Measurements from ENCODE around the gene FBXL7. TPM values are rescaled to one million over a fixed set of nuclear protein-coding genes. Genes with fewer than 3 reads are reported as not detected.
A peak's percentile ranks its signal among the peaks of the same experiment; 100 is the strongest.

FBXL7 gene
- total and polyA plus RNA-seq, 2 experiments from 2014 or later = 4.5 to 15.2 TPM

DNA sequence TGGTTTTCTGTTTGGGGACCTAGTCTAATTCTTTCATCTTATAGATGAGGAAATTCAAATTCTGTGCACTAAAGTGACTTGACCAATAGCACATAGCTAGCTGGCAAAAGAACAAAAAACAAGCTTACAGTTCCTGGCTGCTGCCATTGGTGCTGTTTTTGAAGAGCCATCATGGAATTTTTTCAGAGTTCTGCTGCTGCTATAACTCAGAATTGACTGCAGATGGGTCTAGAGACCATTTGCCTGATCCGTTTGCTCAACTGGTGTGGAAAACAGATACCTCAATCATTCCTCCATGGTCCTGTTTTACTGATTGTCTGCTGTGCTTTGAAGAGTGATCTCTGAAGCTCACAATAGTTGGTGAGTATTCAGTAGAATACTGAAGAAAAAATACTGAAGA is 15.2 kb downstream of the FBXL7 start:
- peaks cover 5% of the 10 kb centered on the region for H3K9me2 ChIP-seq (ENCODE audit: insufficient read depth)
- peaks cover 11% of the 10 kb centered on the region; the same call in 1 of the 3 replicates for H3K36me3 Mint-ChIP-seq (ENCODE audit: low read depth)
- peaks cover 8% of the 10 kb centered on the region; the same call in 1 of the 2 replicates for H4K20me1 ChIP-seq (replicated peaks; ENCODE audit: insufficient read depth)
- no peak overlapping the region for H3K4me3 Mint-ChIP-seq
- H3K4me2 ChIP-seq = no peak overlapping the region
- no peak overlapping the region for H3K27ac ChIP-seq (ENCODE audit: low read depth)
- DNase-seq (ENCODE audit: low spot score) (no peak), ATAC-seq (no peak)
- no peak overlapping the region for H3K27ac Mint-ChIP-seq
- H3K4me1 Mint-ChIP-seq = peaks cover 22% of the 10 kb centered on the region
- H3K27me3 Mint-ChIP-seq (ENCODE audit: insufficient read depth, low read depth, poor library complexity) = peaks cover 2% of the 10 kb centered on the region
- no peak overlapping the region for H2AFZ ChIP-seq
- no peak for TF ChIP-seq ZNF331 (CRISPR knock-in tag; IDR thresholded peaks at IDR 0.05; ENCODE audit: low read depth)
- TF ChIP-seq, protein P1, sequence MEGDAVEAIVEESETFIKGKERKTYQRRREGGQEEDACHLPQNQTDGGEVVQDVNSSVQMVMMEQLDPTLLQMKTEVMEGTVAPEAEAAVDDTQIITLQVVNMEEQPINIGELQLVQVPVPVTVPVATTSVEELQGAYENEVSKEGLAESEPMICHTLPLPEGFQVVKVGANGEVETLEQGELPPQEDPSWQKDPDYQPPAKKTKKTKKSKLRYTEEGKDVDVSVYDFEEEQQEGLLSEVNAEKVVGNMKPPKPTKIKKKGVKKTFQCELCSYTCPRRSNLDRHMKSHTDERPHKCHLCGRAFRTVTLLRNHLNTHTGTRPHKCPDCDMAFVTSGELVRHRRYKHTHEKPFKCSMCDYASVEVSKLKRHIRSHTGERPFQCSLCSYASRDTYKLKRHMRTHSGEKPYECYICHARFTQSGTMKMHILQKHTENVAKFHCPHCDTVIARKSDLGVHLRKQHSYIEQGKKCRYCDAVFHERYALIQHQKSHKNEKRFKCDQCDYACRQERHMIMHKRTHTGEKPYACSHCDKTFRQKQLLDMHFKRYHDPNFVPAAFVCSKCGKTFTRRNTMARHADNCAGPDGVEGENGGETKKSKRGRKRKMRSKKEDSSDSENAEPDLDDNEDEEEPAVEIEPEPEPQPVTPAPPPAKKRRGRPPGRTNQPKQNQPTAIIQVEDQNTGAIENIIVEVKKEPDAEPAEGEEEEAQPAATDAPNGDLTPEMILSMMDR (conservative IDR thresholded peaks at IDR 0.05; ENCODE audit: low read depth in 2 of 2) = peak in 1 of 2 experiments; percentile 27; a peak in 1 of 4 replicates
- peaks cover 24% of the 10 kb centered on the region for H3K4me1 ChIP-seq (ENCODE audit: insufficient read depth)
- peaks cover 86% of the 10 kb centered on the region for H3K79me2 ChIP-seq (replicated peaks; ENCODE audit: insufficient read depth)
- H3F3A ChIP-seq (replicated peaks; ENCODE audit: low read depth) = no peaks in the 10 kb centered on the region
- H3K4me3 ChIP-seq = no peak overlapping the region
- no peaks in the 10 kb centered on the region for H3K36me3 ChIP-seq (ENCODE audit: insufficient read depth)
- no peaks in the 10 kb centered on the region for H3K27me3 ChIP-seq (ENCODE audit: insufficient read depth)
- no peaks in the 10 kb centered on the region for H3K9me3 Mint-ChIP-seq

DNA sequence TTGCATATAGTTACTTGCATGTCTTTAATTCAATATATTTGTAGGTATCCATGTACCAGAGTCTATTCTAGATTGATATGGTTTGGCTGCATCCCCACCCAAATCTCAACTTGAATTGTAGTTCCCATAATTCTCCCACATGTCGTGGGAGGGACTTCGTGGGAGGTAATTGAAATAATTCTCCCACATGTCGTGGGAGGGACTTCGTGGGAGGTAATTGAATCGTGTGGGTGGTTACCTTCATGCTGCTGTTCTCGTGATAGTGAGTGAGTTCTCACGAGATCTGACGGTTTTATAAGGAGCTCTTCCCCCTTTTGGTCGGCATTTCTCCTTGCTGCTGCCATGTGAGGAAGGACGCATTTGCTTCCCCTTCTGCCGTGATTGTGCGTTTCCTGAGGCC is 16.5 kb downstream of the FBXL7 start:
- Mint-ChIP-seq H3K36me3 (ENCODE audit: low read depth) (peaks cover 11% of the 10 kb centered on the region; the same call in 1 of the 3 replicates), H3K27me3 (ENCODE audit: insufficient read depth, low read depth, poor library complexity) (peaks cover 2% of the 10 kb centered on the region), H3K27ac (no peak overlapping the region), H3K4me3 (no peak overlapping the region), H3K4me1 (peaks cover 24% of the 10 kb centered on the region), H3K9me3 (no peaks in the 10 kb centered on the region)
- H3K36me3 ChIP-seq (ENCODE audit: insufficient read depth) = no peaks in the 10 kb centered on the region
- peaks cover 5% of the 10 kb centered on the region for H3K9me2 ChIP-seq (ENCODE audit: insufficient read depth)
- H3K4me1 ChIP-seq (ENCODE audit: insufficient read depth) = peaks cover 28% of the 10 kb centered on the region
- DNase-seq (ENCODE audit: low spot score) (no peak), ATAC-seq (no peak)
- no peak overlapping the region for H3K4me2 ChIP-seq
- H3K79me2 ChIP-seq (replicated peaks; ENCODE audit: insufficient read depth) = peaks cover 86% of the 10 kb centered on the region
- H4K20me1 ChIP-seq (replicated peaks; ENCODE audit: insufficient read depth) = 0 out of 2 replicates have a peak, but pooled peaks cover 6% of the 10 kb centered on the region
- no peak overlapping the region for H3K4me3 ChIP-seq
- no peaks in the 10 kb centered on the region for H3K27me3 ChIP-seq (ENCODE audit: insufficient read depth)
- no peak overlapping the region for H3K27ac ChIP-seq (ENCODE audit: low read depth)
- no peak overlapping the region for H2AFZ ChIP-seq
- no peaks in the 10 kb centered on the region for H3F3A ChIP-seq (replicated peaks; ENCODE audit: low read depth)
- TF ChIP-seq ZNF114 (CRISPR knock-in tag; IDR thresholded peaks at IDR 0.05) (no peak), NANOG (IDR thresholded peaks at IDR 0.05; ENCODE audit: borderline replicate concordance) (no peak), POLR2AphosphoS5 (IDR thresholded peaks at IDR 0.05; ENCODE audit: low read depth) (no peak), STAT1 (IDR thresholded peaks at IDR 0.05; ENCODE audit: unreplicated experiment) (no peak), EZH2phosphoT487 (IDR thresholded peaks at IDR 0.05; ENCODE audit: unreplicated experiment) (no peak), ZNF331 (CRISPR knock-in tag; IDR thresholded peaks at IDR 0.05; ENCODE audit: low read depth) (no peak)
- TF ChIP-seq, protein P2, sequence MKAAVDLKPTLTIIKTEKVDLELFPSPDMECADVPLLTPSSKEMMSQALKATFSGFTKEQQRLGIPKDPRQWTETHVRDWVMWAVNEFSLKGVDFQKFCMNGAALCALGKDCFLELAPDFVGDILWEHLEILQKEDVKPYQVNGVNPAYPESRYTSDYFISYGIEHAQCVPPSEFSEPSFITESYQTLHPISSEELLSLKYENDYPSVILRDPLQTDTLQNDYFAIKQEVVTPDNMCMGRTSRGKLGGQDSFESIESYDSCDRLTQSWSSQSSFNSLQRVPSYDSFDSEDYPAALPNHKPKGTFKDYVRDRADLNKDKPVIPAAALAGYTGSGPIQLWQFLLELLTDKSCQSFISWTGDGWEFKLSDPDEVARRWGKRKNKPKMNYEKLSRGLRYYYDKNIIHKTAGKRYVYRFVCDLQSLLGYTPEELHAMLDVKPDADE (IDR thresholded peaks at IDR 0.05) = no peak
- TF ChIP-seq, protein P3, sequence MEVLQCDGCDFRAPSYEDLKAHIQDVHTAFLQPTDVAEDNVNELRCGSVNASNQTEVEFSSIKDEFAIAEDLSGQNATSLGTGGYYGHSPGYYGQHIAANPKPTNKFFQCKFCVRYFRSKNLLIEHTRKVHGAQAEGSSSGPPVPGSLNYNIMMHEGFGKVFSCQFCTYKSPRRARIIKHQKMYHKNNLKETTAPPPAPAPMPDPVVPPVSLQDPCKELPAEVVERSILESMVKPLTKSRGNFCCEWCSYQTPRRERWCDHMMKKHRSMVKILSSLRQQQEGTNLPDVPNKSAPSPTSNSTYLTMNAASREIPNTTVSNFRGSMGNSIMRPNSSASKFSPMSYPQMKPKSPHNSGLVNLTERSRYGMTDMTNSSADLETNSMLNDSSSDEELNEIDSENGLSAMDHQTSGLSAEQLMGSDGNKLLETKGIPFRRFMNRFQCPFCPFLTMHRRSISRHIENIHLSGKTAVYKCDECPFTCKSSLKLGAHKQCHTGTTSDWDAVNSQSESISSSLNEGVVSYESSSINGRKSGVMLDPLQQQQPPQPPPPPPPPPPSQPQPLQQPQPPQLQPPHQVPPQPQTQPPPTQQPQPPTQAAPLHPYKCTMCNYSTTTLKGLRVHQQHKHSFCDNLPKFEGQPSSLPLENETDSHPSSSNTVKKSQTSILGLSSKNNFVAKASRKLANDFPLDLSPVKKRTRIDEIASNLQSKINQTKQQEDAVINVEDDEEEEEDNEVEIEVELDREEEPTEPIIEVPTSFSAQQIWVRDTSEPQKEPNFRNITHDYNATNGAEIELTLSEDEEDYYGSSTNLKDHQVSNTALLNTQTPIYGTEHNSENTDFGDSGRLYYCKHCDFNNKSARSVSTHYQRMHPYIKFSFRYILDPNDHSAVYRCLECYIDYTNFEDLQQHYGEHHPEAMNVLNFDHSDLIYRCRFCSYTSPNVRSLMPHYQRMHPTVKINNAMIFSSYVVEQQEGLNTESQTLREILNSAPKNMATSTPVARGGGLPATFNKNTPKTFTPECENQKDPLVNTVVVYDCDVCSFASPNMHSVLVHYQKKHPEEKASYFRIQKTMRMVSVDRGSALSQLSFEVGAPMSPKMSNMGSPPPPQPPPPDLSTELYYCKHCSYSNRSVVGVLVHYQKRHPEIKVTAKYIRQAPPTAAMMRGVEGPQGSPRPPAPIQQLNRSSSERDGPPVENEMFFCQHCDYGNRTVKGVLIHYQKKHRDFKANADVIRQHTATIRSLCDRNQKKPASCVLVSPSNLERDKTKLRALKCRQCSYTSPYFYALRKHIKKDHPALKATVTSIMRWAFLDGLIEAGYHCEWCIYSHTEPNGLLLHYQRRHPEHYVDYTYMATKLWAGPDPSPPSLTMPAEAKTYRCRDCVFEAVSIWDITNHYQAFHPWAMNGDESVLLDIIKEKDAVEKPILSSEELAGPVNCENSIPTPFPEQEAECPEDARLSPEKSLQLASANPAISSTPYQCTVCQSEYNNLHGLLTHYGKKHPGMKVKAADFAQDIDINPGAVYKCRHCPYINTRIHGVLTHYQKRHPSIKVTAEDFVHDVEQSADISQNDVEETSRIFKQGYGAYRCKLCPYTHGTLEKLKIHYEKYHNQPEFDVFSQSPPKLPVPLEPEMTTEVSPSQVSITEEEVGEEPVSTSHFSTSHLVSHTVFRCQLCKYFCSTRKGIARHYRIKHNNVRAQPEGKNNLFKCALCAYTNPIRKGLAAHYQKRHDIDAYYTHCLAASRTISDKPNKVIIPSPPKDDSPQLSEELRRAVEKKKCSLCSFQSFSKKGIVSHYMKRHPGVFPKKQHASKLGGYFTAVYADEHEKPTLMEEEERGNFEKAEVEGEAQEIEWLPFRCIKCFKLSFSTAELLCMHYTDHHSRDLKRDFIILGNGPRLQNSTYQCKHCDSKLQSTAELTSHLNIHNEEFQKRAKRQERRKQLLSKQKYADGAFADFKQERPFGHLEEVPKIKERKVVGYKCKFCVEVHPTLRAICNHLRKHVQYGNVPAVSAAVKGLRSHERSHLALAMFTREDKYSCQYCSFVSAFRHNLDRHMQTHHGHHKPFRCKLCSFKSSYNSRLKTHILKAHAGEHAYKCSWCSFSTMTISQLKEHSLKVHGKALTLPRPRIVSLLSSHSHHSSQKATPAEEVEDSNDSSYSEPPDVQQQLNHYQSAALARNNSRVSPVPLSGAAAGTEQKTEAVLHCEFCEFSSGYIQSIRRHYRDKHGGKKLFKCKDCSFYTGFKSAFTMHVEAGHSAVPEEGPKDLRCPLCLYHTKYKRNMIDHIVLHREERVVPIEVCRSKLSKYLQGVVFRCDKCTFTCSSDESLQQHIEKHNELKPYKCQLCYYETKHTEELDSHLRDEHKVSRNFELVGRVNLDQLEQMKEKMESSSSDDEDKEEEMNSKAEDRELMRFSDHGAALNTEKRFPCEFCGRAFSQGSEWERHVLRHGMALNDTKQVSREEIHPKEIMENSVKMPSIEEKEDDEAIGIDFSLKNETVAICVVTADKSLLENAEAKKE (CRISPR knock-in tag; IDR thresholded peaks at IDR 0.05) = no peak
